Fibroblast of gingiva (primary cell): ENCODE data around the gene RABL6.
"Not testable (repeated sequence)": the region's sequence is repeated elsewhere in the genome, so short reads cannot be mapped to it uniquely, and the experiment has no call there.

ENCODE experiments used
- DNase-seq: peaks from one replicate; pipeline ENCODE4 v3.0.0-alpha.2; 2011; ENCODE audit warnings: low read depth

The RABL6 gene

DNA sequence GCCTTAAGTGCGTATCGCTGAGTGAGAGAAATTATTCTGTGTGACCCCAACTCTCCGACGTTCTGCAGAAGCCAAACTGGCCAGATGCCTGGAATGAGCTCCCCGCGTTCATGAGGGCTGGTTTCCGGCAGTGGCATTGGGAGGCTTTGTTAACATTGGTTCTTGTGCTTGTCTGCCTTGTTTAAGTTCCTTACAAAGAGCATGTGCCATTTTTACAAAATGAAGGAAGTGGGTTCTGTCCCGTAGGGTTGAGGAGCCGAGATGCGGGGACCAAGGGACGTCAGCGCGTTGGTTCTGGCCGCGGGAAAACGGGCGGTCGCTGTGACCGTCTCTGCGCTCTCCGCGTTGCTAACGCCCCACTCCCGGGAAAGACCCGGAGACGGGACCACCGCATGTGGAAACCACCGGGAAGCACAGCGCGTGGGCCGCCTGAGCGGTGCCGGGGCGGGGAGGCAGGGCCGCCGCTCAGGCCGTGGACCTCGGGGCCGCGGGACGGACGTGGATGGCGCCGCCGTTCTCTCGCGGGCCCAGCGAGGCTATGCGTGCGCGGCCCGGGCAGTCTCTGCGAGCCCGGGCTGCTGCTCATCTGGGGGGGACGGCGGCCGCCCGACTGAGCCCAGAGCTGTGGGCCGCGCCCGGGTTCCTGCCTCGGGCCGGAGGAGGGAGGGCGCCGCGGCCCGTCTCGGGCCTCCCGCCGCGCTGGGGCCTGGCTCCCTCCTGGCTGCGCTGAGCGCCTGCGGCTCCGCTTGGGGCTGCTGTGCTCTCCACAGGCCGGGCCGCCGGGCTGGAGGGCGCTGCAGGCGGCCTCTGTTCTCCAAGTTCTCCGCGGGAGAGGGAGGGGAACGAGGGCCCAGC, 13.4 kb downstream of the RABL6 start:
- no peak for DNase-seq

- DNase-seq = no peak
Measured at GRCh38 chr9:136821826-136822544, 14.2 kb downstream of the RABL6 start.

DNA sequence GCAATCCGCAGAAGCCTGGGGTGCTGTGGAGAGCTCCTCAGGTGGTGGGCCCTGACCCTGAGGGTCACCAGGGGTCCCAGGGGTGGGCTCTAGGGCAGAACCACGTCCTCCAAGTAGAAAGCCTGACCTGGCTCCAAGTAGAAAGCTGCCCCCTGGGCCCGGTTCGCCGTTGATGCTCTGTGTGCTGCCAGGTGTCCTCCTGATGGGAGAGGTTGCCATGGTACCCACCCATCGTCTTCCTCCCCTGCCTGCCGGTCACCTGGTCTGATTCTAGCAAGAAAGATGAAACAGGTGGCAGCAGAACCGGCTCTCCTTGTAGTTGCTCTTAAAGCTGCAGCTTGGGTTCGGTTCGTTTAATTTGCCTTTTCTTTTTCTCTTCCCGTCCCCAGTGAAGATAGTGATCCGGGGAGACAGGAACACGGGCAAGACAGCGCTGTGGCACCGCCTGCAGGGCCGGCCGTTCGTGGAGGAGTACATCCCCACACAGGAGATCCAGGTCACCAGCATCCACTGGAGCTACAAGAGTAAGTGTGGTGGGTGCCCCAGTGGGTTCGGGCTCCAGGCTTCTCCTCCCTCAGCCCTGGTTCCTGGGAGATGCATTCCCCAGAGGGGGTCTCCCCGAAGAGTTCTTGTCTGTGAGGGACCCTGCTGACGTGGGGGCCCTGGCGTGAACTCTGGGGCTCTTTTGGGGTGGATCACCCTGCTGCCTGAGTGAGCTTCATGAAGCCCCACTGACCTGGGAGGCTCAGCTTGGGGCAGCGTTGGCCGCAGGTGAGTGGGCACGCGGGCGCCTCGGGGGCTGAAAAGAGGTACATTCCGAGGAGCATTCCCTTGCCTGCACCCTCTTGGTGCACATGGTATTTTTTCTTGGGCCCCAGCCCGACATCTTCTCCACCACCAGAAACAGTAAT, 15.6 kb downstream of the RABL6 start:
- DNase-seq = no peak

- no peak for DNase-seq
Measured at GRCh38 chr9:136824496-136825225, 16.9 kb downstream of the RABL6 start.

DNA sequence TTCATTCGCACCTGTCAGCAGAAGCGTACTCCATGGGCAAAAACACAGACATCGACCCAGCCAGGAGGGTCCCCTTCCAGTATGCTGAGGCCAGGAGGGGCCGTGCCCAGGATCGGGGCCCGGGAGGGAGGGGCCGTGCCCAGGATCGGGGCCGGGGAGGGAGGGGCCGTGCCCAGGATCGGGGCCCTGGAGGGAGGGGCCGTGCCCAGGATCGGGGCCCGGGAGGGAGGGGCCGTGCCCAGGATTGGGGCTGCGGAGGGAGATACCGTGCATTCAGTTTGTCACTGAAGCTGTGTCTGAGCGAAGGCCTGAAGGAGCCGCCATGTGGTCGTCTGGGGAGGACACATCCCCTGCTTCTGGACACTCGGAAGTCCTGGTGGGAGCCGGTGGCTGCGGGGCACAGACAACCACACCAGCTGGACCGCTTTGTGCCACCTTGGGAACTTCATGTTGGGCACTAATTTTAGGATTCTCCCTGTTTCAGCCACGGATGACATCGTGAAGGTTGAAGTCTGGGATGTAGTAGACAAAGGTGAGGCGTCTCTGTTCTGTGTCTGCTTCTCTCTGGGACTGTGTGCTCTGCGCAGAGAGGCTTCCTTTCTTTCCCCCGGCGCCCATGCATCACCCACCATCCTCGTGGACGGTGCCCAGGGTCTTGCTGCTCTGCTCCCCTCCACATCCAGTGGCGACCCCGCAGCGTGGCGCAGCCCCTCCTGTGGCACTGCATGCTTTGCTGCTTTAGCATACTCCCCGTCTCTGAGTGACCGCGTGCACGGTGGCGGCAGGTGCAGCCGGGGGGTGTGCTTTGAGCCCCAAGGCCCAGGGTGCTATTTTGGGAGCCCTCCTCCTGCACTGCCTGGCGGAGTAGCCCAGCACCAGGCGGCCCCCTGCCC, 17.8 kb downstream of the RABL6 start:
- no peak for DNase-seq

DNA sequence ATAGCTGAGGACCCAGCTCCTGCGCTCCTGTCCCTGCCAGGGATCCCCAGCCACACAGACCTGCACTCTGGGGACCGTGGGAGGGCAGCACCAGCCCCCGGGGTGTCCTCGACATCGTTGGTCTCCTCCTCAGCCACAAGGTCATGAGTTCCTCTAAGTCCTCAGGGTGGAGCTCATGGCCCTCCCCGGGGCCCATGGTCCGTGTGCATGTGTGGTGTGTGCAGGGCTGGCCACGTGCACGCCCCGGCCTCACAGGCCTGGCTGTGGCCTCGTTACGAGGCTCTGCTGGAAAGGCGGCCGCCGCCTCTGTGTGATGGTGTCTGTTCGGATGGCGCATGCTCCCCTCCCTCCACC, 18.4 kb downstream of the RABL6 start:
- no peak for DNase-seq

DNA sequence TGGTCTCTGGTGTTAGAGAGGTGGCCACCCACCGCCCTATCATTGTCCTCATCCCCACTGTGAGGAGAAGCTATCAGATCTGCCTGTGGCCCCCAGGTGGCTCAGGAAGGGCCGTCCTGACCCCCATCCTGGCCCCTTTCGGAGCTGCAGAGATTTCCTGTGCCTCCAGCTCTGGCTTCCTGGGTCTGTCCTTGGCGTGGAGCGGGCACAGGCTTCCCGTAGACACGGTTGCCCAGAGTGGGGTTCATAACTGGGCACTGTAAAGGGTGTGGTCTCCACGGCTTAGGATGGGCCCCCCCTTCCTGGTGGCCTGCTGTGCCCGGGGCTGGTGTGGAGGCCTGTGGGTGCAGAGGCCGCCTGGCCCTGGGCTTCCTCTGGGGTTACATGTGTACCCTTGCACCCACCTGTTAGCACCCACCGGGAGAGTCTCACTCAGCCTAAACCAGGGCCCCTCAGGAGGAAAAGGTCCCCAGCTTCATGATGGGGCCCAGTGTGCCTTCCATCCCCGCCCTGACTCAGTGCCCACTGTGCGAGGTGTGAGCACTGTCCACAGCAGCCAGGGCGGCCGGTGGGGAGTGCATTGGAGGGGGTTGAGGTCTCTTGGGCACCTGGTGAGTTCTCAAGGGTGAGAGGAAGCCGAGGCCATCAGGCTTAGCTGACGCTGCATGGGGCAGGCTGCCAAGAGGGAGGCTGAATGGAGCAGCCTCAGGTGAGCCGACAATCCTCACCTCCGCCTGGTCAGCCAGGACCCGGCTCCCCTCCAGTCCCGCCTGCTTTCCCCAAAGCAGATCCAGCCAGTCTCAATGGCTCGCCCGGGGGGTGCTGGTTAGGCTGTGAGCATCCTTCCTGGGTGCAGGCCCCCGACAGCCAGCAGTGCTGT, 19.2 kb downstream of the RABL6 start:
- DNase-seq = no peak

GRCh38 chr9:136827794-136828473, 20.2 kb downstream of the RABL6 start:
- DNase-seq = no peak

- no peak for DNase-seq
Measured at GRCh38 chr9:136828474-136829140, 20.9 kb downstream of the RABL6 start.

GRCh38 chr9:136829412-136829811, 21.7 kb downstream of the RABL6 start:
- DNase-seq = no peak

- DNase-seq = no peak
Measured at GRCh38 chr9:136829981-136830885, 22.5 kb downstream of the RABL6 start.

GRCh38 chr9:136831002-136831719, 23.4 kb downstream of the RABL6 start:
- DNase-seq = no peak

DNA sequence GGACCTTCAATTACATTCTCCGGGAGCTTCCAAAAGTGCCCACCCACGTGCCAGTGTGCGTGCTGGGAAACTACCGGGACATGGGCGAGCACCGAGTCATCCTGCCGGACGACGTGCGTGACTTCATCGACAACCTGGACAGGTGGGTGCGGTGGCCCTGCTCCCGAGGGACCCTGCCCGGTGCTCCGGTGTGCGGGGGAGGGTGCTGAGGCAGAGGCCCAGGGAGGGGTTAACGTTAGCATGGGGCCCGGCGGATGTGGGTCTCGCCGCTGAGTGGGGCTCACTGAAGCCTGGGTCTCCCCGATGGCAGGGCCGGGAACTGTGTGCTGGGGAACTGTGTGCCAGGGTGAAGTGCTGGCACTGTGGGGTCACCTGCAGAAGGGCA, 24.0 kb downstream of the RABL6 start:
- DNase-seq = no peak

GRCh38 chr9:136832581-136832980, 24.8 kb downstream of the RABL6 start:
- DNase-seq = no peak

DNA sequence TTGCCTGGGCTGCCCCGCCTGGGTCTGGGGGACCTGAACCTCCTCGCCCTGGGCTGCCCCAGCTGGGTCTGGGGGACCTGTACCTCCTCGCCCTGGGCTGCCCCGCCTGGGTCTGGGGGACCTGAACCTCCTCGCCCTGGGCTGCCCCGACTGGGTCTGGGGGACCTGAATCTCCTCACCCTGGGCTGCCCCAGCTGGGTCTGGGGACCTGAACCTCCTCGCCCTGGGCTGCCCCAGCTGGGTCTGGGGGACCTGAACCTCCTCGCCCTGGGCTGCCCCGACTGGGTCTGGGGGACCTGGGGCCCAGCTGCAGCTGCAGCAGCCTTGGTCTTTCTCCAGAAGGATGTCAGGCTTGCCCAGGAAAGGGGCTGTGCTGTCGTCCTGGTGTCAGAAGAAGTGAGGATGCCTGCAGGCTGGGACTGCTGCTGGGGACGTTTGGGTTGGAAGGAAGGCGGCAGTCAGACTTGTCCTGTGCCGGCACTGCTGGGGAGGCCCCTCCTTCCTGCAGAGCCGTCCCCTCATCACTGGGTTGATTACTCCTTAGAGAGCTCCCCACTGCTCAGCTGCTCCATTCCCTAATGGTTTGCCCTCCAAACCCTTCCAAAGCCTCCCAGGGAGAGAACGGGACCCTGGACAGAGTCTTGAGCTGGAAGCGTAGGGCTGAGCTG, 25.8 kb downstream of the RABL6 start:
- DNase-seq = not testable (repeated sequence)
